Stimulated activated CD8-positive, alpha-beta memory T cell treated with anti-CD3 and anti-CD28 coated beads, Interleukin-7, amount 100 ng/mL, for 1 hour (primary cell): Measurements from ENCODE around the gene RBMS1.

Experiments used
- DNase-seq, 2 donors: peaks; one replicate each; pipeline ENCODE4 v3.0.0-alpha.2; 2020; ENCODE audit warnings: low read depth in 2 of 2

The RBMS1 gene

GRCh38 chr2:160305081-160305750 is 188.4 kb downstream of the RBMS1 start:
- no peak for DNase-seq

- DNase-seq: no peak
These were observed 190.1 kb downstream of the RBMS1 start for GRCh38 chr2:160303527-160303926.

DNA sequence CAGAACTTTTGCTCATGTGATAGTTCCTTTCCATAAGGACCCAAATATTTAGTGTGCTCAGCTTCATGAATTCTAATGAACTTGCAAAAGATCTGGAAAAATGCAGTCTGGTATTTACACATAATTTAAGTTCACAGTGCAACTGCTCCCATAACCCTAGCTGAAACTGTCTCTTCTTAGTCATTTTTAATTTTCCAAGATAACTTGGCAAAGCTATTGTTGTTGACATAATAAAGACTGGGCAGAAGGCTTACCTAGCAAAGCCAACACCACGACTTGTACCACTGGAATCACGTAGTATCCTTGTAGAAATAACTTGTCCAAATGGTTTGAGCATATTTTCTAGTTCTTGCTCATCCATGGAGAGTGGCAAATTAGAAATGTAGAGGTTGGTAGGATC is 190.5 kb downstream of the RBMS1 start:
- no peak for DNase-seq

GRCh38 chr2:160301420-160301819 is 192.2 kb downstream of the RBMS1 start:
- DNase-seq: no peak

DNA sequence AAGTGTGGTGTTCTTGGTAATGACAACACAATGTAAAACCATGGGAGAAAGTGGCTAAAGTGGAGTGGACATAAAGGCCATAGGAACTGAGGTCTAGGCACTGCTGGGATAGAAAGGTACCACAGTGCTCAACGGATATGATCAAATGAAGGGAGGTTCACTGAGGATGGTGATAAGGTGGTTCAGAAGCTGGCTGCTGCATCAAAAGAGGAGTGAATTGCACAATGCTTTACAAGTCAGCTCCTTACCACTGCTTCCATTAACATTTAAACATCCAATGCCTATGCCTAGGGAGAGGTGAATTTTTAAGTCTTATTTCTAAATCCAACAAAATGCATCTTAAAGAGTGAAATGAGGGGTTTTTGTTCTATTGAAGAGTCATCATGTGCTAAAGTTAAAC is 193.4 kb downstream of the RBMS1 start:
- DNase-seq: no peak

DNA sequence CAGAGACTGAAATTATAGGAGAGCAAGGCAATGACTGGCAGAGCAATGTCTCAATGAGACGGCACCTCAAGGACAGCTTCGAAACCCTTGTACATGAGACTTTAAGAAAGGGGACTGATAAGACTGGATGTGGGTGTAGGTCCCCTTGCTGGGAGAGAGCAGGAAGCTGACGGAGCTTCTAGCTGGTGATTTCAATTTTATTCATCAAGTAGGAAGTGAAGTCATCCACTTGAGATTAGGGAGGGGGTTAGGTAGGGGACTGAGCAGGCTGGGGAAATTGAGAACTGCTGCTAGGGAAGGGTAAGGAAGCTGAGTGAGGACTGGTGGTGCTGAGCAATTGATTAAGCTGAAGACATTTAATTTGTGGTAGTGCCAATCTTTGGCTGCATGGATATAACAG is 194.1 kb downstream of the RBMS1 start:
- no peak for DNase-seq

GRCh38 chr2:160298960-160299359 is 194.6 kb downstream of the RBMS1 start:
- no peak for DNase-seq

DNA sequence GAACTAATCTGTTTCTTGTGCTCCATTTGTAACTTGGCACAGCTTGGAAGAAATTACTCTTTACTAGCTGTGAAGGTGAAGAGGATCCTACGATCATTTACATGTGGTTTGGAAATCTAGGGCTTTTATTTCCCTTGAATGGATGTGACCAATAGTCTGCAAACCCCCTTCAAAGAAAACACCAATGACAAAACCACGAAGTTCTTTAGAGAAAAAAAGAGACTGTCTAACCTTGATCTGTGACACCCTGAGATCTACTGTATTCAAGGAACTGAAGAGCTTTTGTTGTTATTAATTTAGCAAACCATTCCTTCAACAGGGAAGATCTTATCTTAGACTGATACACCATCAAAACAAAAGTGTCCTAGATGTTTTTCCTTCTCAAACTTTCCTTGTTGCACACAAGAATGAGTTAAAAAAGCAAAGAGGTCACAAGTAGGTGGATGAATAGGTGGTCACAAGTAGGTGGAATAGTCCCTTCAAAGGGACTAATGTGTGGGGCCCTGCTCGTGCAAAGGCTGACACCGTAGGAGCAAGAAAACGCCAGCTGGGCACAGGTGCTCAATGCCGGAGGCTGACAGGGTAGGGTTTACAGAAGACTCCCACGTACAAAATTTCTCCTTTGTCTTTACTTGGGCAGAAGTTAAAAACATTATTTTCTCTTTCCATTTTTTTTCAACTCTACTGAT is 197.9 kb downstream of the RBMS1 start:
- no peak for DNase-seq

- DNase-seq: no peak
These were observed 198.7 kb downstream of the RBMS1 start for GRCh38 chr2:160294889-160295288.

DNA sequence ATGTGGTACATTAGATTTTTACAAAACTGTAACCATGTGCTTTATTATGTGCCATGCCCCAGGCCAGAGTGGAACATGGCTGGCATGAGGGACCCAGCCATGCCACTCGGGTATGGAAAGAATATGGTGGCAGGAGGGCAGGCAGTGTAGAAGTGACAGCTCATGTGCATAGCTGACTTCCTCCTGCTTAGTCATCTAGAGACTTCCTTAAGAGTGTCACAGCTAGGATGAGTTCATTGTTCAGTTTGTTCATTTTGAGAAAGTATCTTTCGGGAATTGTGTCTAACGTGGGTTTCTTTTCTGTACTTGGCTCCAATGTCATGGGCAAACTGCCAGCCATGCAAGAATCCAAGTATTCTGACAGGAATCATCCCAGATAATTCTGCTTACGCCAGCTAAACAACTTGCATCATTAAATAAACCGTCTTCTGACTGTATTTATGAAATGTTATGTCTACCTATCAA is 199.2 kb downstream of the RBMS1 start:
- no peak for DNase-seq

GRCh38 chr2:160293391-160294091 is 200.1 kb downstream of the RBMS1 start:
- DNase-seq: no peak

- no peak for DNase-seq
These were observed 201.4 kb downstream of the RBMS1 start for GRCh38 chr2:160292225-160292624.

DNA sequence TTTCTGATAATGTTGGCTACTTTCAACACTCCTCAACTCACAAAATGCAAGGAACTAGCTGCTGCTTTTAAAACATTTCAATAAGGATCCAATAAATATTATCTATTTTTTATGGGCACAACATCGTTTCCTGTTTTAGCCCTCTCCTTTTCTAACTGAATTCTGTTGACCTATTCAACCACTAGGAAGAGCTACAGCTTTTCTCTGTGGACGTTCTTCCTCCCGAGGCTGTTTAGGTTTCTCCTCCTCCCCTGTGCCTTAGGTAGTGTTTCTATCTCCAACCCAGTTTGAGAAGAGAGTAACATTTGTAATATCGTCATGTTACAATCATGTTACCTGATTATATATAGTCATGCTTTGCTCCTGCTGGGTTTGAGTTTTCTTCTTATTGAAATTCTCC is 202.2 kb downstream of the RBMS1 start:
- no peak for DNase-seq

DNA sequence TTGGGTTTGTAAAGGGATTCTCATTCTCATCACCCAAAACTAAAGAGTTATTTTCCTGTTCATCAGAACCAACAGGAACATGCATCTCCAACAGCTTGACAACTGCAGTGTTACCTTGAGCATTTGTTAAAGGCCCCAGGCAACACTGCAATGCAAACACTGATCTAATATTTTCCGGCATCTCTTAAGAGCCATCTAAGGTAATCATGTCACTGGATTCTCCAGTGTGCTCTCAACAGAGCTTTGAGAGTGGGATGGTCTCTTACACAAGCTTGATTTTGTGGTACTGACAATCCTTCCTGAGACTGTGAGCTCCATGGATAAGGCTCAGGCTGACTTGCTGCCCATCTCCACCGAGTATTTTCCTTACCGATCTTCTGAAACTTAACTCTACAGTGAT is 203.0 kb downstream of the RBMS1 start:
- no peak for DNase-seq

- DNase-seq: no peak
These were observed 203.8 kb downstream of the RBMS1 start for GRCh38 chr2:160289831-160290230.

DNA sequence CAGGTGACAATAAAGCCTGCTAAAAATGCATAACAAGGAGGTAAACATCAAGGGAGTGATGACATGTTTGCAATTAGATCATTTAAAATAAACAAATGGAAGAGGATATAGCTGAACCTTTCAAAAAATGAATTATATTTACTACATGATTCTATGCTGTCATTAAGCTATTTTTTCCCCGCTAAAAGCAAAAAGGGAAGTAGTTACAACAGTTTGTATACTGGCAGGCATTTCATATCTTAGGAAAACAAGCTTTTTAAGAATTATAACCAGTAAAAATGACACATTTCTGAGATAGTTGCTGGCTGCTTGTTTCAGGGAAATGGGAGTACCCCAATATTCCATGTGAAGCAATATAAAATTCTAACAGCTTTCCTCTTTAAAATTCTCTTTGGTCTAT is 204.5 kb downstream of the RBMS1 start:
- DNase-seq: no peak

DNA sequence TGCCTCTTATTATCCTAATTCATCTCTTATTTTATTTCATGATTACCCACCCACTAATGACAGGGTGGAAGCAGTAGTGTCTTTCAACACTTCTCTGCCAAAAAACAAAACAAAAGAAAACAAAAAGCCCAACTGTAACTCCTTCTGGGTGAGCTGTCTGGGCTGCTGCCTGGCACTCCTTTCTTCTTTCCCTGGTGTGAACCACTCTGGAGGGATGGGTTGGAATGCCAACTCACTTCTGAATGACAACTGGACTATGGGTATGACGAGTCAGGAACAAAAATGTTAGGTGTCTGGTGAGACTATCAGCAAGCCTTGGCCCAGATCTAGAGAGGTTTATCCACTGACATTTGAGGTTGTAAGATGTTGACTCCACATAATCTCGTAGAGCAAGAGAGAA is 205.3 kb downstream of the RBMS1 start:
- DNase-seq: no peak

- no peak for DNase-seq
These were observed 206.1 kb downstream of the RBMS1 start for GRCh38 chr2:160287476-160287875.

- no peak for DNase-seq
These were observed 207.1 kb downstream of the RBMS1 start for GRCh38 chr2:160286551-160286950.

DNA sequence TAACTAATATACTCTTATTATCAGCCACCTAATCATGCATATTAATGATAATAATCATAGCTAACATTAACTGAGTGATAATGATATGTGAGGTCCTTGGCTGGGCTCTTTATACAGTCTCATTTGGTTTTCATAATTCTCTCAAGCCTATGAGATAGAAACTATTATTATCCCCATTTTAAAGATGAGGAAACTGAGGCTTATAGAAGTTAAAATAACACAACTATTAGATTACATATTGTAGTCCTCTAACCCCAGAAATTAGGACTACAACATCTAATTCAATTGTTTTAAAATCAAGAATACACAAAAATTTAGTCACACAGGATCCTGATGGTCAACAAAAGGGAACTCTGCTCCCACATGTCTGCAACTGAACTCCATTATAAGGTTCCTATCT is 209.9 kb downstream of the RBMS1 start:
- DNase-seq: no peak

DNA sequence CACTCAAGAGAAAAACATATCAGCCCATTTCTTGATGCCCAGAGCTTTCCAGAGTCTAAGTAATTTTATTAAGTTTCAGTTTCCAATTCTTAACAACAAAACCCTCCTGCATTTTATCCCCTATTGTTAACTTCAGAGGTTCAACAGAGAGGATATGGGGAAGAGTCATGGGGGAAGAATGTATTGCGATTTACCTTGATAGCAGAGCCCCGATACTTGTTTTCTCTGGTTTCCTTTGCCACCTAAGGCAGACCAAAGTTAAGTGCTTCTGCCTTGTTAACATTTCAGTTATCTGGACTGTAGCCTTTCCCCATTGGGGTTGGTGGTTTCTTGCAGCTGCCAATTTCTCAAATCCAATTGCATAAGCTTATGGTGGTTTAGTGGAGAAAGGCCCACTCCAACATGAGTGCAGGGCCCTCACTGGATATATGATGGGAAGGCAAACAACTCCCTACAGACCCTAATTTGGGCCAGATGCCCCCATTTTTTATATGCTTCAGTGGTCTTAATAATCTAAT is 211.5 kb downstream of the RBMS1 start:
- no peak for DNase-seq

DNA sequence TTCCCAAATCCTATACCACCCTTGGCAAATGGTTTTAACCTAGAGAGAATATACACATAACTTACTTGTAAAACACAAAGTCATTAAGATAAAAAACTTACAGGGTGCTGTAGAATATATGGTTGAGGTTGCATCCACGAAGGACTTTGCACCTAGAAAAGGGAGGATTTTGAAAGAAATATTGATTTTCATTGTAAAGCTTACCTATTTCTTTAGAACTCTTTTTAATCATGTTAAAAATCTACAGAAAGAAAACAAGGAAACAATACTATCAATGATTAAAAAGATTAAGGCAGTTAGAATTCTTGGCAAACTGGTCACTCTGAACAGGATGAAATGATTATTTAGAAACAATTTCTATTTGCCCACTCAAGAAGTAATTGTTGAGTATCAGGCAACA is 212.4 kb downstream of the RBMS1 start:
- DNase-seq: no peak
